HCT116 (cell line): Measurements from ENCODE around the gene LY6G6F. TPM values are rescaled to one million over a fixed set of nuclear protein-coding genes. Genes with fewer than 3 reads are reported as not detected.

ENCODE experiments used
- ATAC-seq: fragments of 200-7000 bp; cut with Tn5 transposase; 2 replicates; pipeline ENCODE4 v1.9.1; 2020; ENCODE audit warnings: mild to moderate bottlenecking, moderate library complexity
- BruUV-seq: library from RNA; stranded (reverse); fragments of 400-500 nt; replicated peaks from 2 replicates; lab custom pipeline; 2021; lab: Mats Ljungman, UMichigan
- CTCF ChIA-PET: fragments of 300-600 bp; sonication (Branson Sonifier 250); formaldehyde crosslinking; loops from one replicate; lab custom pipeline; 2021; ENCODE audit warnings: antibody characterized with exemption; lab: Charles Lee
- POLR2A ChIA-PET: fragments of 300-600, 350-600 bp; sonication (Branson Sonifier 250); formaldehyde crosslinking; loops from one replicate; lab custom pipeline; 2021; ENCODE audit warnings: antibody characterized with exemption; lab: Charles Lee
- RAD21 ChIA-PET, 2 experiments: fragments of 300-600 bp; sonication (Branson Sonifier 250); formaldehyde crosslinking; loops; one replicate each; lab custom pipeline; 2023; ENCODE audit warnings: low total read pairs in 2 of 2; ENCODE audit not compliant: uncharacterized antibody in 2 of 2, unreplicated experiment in 2 of 2, low non-redundant PET in 1 of 2; lab: Charles Lee
- DNase-seq: peaks from one replicate; pipeline ENCODE4 v3.0.0-alpha.2; 2010; ENCODE audit warnings: low read depth, low spot score
- H2AFZ ChIP-seq: fragments of 200-600 bp; shearing (Covaris generic), sonication (generic); 2 replicates; pipeline ENCODE4 v1.6.1; 2017; ENCODE audit warnings: low read depth, mixed run types, mixed read lengths, antibody characterized with exemption, low read length; ENCODE audit not compliant: poor library complexity, severe bottlenecking
- H3K27ac ChIP-seq: 2 replicates; pipeline ENCODE4 v1.5.1; 2012; ENCODE audit warnings: low read depth, low read length
- H3K27me3 ChIP-seq: fragments of 200-600 bp; sonication (generic); 2 replicates; pipeline ENCODE4 v1.6.1; 2016; ENCODE audit warnings: mixed run types, low read length, mixed read lengths; ENCODE audit not compliant: insufficient read depth
- H3K36me3 ChIP-seq, 2 experiments: fragments of 200-500 bp in 1 of 2; fragments of 200-600 bp in 1 of 2; sonication (Bioruptor generic) in 1 of 2; sonication (generic) in 1 of 2; 2 replicates each; pipeline versions ENCODE4 v1.5.1 to v1.6.1; 2014 to 2016; ENCODE audit warnings: low read length in 2 of 2, inconsistent platforms in 1 of 2, mixed read lengths in 1 of 2, mixed run types in 1 of 2; ENCODE audit not compliant: insufficient read depth in 2 of 2, control insufficient read depth in 1 of 2
- H3K4me1 ChIP-seq, 2 experiments: fragments of 200-600 bp in 1 of 2; sonication (generic) in 1 of 2; 2 replicates each; pipeline versions ENCODE4 v1.5.1 to v1.6.1; 2012 to 2017; ENCODE audit warnings: low read length in 2 of 2, inconsistent platforms in 1 of 2, mild to moderate bottlenecking in 1 of 2, mixed read lengths in 1 of 2, mixed run types in 1 of 2, moderate library complexity in 1 of 2; ENCODE audit not compliant: insufficient read depth in 2 of 2, control insufficient read depth in 1 of 2
- H3K4me2 ChIP-seq: fragments of 200-600 bp; sonication (generic); 2 replicates; pipeline ENCODE4 v1.6.1; 2017; ENCODE audit warnings: mixed run types, low read length, mixed read lengths
- H3K4me3 ChIP-seq, 2 experiments: fragments of 200-600 bp in 1 of 2; sonication (generic) in 1 of 2; replicated peaks in 1 of 2; 2 replicates each; pipeline ENCODE4 v1.5.1; 2011 to 2016; ENCODE audit warnings: low read length in 2 of 2, control low read depth in 1 of 2, low read depth in 1 of 2, mild to moderate bottlenecking in 1 of 2, mixed read lengths in 1 of 2, mixed run types in 1 of 2
- H3K79me2 ChIP-seq: fragments of 200-600 bp; sonication (generic); 2 replicates; pipeline ENCODE4 v1.6.1; 2017; ENCODE audit warnings: mild to moderate bottlenecking, mixed run types, low read length, moderate library complexity, mixed read lengths; ENCODE audit not compliant: insufficient read depth
- H3K9ac ChIP-seq: fragments of 200-600 bp; sonication (generic); 2 replicates; pipeline ENCODE4 v1.6.1; 2016; ENCODE audit warnings: low read length, mixed read lengths
- H3K9me2 ChIP-seq: fragments of 200-600 bp; sonication (generic), shearing (Covaris generic); 2 replicates; pipeline ENCODE4 v1.6.1; 2017; ENCODE audit warnings: mixed run types, mild to moderate bottlenecking, moderate library complexity; ENCODE audit not compliant: insufficient read depth
- H3K9me3 ChIP-seq, 2 experiments: fragments of 200-500 bp in 1 of 2; fragments of 200-600 bp in 1 of 2; sonication (Bioruptor generic) in 1 of 2; sonication (generic) in 1 of 2; 2 replicates each; pipeline ENCODE4 v1.6.1; 2014 to 2017; ENCODE audit warnings: low read length in 2 of 2, mixed read lengths in 2 of 2, inconsistent platforms in 1 of 2, low read depth in 1 of 2, mild to moderate bottlenecking in 1 of 2, mixed run types in 1 of 2, moderate library complexity in 1 of 2; ENCODE audit not compliant: control insufficient read depth in 1 of 2, insufficient read depth in 1 of 2
- H4K20me1 ChIP-seq: fragments of 200-600 bp; sonication (generic), shearing (Covaris generic); 2 replicates; pipeline ENCODE4 v1.6.1; 2017; ENCODE audit warnings: mixed run types, mild to moderate bottlenecking, moderate library complexity; ENCODE audit not compliant: insufficient read depth
- CEBPB ChIP-seq: IDR thresholded peaks from 2 replicates; pipeline ENCODE4 v1.6.1; 2012; ENCODE audit warnings: low read depth
- EZH2 ChIP-seq: fragments of 200-600 bp; sonication (generic); IDR thresholded peaks from 2 replicates; pipeline ENCODE4 v1.6.1; 2017; ENCODE audit warnings: antibody characterized with exemption, mixed run types
- JUND ChIP-seq: IDR thresholded peaks from 2 replicates; pipeline ENCODE4 v1.6.1; 2012
- POLR2AphosphoS5 ChIP-seq: IDR thresholded peaks from 2 replicates; pipeline ENCODE4 v1.6.1; 2011; ENCODE audit warnings: mild to moderate bottlenecking, low read depth, low read length, moderate library complexity
- RAD21 ChIP-seq: IDR thresholded peaks from 2 replicates; pipeline ENCODE4 v1.6.1; 2012; ENCODE audit warnings: low read depth, mild to moderate bottlenecking
- SIN3A ChIP-seq: IDR thresholded peaks from 2 replicates; pipeline ENCODE4 v1.6.1; 2012; ENCODE audit warnings: low read depth
- TCF7L2 ChIP-seq: IDR thresholded peaks from 2 replicates; pipeline ENCODE4 v1.7.0; 2011; ENCODE audit warnings: borderline replicate concordance, inconsistent platforms; ENCODE audit not compliant: insufficient read depth, insufficient read length; ENCODE audit errors: extremely low read depth
- YY1 ChIP-seq: IDR thresholded peaks from 2 replicates; pipeline ENCODE4 v1.6.1; 2011; ENCODE audit warnings: low read length, low read depth, moderate library complexity, mild to moderate bottlenecking; ENCODE audit not compliant: insufficient replicate concordance; ENCODE audit errors: extremely low read depth
- ZFX ChIP-seq: fragments of 450-650 bp; IDR thresholded peaks from 2 replicates; pipeline ENCODE4 v1.6.1; 2017
- intact Hi-C: fragments of 100-400 bp; cut with micrococcal nuclease; formaldehyde crosslinking; loops from 2 replicates; pipeline ENCODE4 v1.10.0; 2022
- total RNA-seq: library from RNA; stranded (reverse); gene quantifications from one replicate; pipeline ENCODE4 v1.2.1, GENCODE V29; 2021; ENCODE audit not compliant: unreplicated experiment
- TF ChIP-seq, protein P1 (sequence below): IDR thresholded peaks from 2 replicates; pipeline ENCODE4 v1.6.1; 2012
- TF ChIP-seq, protein P2 (sequence below): IDR thresholded peaks from 2 replicates; pipeline ENCODE4 v1.6.1; 2012
- TF ChIP-seq, protein P3 (sequence below): IDR thresholded peaks from 2 replicates; pipeline ENCODE4 v1.6.1; 2011; ENCODE audit warnings: mild to moderate bottlenecking, low read length, moderate library complexity; ENCODE audit not compliant: insufficient replicate concordance; ENCODE audit errors: extremely low read depth
- TF ChIP-seq, protein P4 (sequence below), 3 experiments: fragments of 200-600 bp in 1 of 3; sonication (generic) in 1 of 3; IDR thresholded peaks in 2 of 3; conservative IDR thresholded peaks in 1 of 3; 2 replicates each; pipeline ENCODE4 v1.5.1; 2012 to 2017; ENCODE audit warnings: low read depth in 2 of 3, low read length in 2 of 3, antibody characterized with exemption in 1 of 3, borderline replicate concordance in 1 of 3, control low read depth in 1 of 3, mild to moderate bottlenecking in 1 of 3, mixed read lengths in 1 of 3, mixed run types in 1 of 3, moderate library complexity in 1 of 3; ENCODE audit not compliant: insufficient read depth in 1 of 3

The LY6G6F gene
- total RNA-seq, 1 experiment from 2014 or later = not detected

DNA sequence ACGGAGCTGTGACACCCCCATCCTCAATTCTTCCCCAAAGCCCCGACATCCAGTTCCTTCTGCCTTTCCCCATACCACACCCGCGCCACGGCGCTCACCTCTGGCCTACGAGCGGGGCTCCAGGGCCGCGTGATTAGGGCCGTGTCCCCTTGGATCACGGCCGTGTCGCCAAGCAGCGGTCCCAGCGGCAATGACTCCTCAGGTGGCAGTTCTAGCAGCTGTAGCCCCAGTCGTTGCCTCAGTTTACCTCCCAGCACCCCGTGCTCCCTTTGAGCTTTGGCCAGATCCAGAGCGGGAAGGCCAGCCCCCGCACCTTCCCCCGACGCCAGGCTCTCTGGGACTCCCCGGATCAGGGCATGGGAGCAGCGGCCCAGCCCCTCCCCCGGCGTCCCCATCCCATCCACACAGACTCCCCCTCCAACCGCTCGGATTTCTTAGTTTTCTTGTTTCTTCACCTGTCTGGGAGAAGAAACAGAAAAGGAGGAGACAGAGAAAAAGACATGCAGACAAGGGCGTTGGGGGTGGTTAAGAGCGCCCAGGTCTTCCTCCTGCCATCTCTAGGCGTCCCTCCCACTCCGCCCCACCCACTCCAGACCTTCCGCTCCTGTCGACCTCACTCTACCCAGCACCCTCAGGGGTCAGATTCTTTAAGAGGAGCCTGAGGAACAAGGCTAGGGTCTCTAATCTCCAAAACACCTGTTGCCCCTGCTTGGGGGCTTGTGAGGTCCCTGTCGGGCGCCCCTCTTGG lies 22.3 kb downstream of the LY6G6F start, which contains the start of gene DDAH2:
Gene DDAH2, minus strand, starts transcription at position 533 of the 748 bp plus-strand sequence. Its CDS starts 138 bp downstream, at position 395.
- BruUV-seq = no TSS peak
- H3K27me3 ChIP-seq = no peaks in the 10 kb centered on the region
- peak within 1 kb of the TSS; percentile 98 for H3K4me2 ChIP-seq
- no peaks in the 10 kb centered on the region for H3K9me2 ChIP-seq
- H3K9ac ChIP-seq = peak within 1 kb of the TSS; percentile 72
- H4K20me1 ChIP-seq = no peaks in the 10 kb centered on the region
- POLR2A ChIA-PET = interaction anchor here (0.6 to 2.2 kb wide), 4 partner anchors 25 to 98 kb away, joined by 3 to 12 read pairs (median 6); partner anchors contain the start of genes ABHD16A, HSPA1B and LY6G5C
- H3K27ac ChIP-seq = peak within 1 kb of the TSS; percentile 90
- RAD21 ChIA-PET = interaction anchor here in 1 of 2 experiments (0.6 to 0.7 kb wide), 2 partner anchors 18 to 26 kb away, joined by 3 read pairs; partner anchors contain the start of gene ABHD16A
- ATAC-seq (peak; percentile 48), DNase-seq (no peak)
- H3K4me1 ChIP-seq = peaks cover 6 to 29% of the 10 kb centered on the region in 2 experiments
- H2AFZ ChIP-seq = no peak within 1 kb of the TSS
- H3K79me2 ChIP-seq = peaks cover 18% of the 10 kb centered on the region
- H3K9me3 ChIP-seq = no peaks in the 10 kb centered on the region
- intact Hi-C loops = no loop called here
- H3K4me3 ChIP-seq = peak within 1 kb of the TSS; percentile 70 to 72
- H3K36me3 ChIP-seq = peaks cover 26 to 27% of the 10 kb centered on the region in 2 experiments
- TF ChIP-seq YY1 = no peak
- no peak for TF ChIP-seq EZH2
- TF ChIP-seq, protein P1, sequence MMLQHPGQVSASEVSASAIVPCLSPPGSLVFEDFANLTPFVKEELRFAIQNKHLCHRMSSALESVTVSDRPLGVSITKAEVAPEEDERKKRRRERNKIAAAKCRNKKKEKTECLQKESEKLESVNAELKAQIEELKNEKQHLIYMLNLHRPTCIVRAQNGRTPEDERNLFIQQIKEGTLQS = no peak
- no peak for TF ChIP-seq ZFX
- TF ChIP-seq JUND = no peak
- TF ChIP-seq, protein P2, sequence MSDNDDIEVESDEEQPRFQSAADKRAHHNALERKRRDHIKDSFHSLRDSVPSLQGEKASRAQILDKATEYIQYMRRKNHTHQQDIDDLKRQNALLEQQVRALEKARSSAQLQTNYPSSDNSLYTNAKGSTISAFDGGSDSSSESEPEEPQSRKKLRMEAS = no peak
- TF ChIP-seq SIN3A = no peak
- TF ChIP-seq TCF7L2 = no peak
- TF ChIP-seq CEBPB = no peak
- TF ChIP-seq POLR2AphosphoS5 = no peak
- TF ChIP-seq, protein P3, sequence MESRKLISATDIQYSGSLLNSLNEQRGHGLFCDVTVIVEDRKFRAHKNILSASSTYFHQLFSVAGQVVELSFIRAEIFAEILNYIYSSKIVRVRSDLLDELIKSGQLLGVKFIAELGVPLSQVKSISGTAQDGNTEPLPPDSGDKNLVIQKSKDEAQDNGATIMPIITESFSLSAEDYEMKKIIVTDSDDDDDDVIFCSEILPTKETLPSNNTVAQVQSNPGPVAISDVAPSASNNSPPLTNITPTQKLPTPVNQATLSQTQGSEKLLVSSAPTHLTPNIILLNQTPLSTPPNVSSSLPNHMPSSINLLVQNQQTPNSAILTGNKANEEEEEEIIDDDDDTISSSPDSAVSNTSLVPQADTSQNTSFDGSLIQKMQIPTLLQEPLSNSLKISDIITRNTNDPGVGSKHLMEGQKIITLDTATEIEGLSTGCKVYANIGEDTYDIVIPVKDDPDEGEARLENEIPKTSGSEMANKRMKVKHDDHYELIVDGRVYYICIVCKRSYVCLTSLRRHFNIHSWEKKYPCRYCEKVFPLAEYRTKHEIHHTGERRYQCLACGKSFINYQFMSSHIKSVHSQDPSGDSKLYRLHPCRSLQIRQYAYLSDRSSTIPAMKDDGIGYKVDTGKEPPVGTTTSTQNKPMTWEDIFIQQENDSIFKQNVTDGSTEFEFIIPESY = no peak
- TF ChIP-seq RAD21 = no peak
- TF ChIP-seq, protein P4, sequence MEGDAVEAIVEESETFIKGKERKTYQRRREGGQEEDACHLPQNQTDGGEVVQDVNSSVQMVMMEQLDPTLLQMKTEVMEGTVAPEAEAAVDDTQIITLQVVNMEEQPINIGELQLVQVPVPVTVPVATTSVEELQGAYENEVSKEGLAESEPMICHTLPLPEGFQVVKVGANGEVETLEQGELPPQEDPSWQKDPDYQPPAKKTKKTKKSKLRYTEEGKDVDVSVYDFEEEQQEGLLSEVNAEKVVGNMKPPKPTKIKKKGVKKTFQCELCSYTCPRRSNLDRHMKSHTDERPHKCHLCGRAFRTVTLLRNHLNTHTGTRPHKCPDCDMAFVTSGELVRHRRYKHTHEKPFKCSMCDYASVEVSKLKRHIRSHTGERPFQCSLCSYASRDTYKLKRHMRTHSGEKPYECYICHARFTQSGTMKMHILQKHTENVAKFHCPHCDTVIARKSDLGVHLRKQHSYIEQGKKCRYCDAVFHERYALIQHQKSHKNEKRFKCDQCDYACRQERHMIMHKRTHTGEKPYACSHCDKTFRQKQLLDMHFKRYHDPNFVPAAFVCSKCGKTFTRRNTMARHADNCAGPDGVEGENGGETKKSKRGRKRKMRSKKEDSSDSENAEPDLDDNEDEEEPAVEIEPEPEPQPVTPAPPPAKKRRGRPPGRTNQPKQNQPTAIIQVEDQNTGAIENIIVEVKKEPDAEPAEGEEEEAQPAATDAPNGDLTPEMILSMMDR (IDR thresholded peaks at IDR 0.05 in 2 of 3, conservative IDR thresholded peaks at IDR 0.05 in 1 of 3; ENCODE audit: borderline replicate concordance in 1 of 3, insufficient read depth in 1 of 3, low read depth in 2 of 3, low read length in 2 of 3) = no peak; a peak in 2 of 6 replicates
- TF ChIP-seq, all 23 proteins: peak for 0
- CTCF ChIA-PET = interaction anchor here (0.6 to 2.3 kb wide), 4 partner anchors 9 to 134 kb away, joined by 3 to 13 read pairs (median 8); partner anchors contain the start of gene NEU1
